NOMO-1 treated with dmso at 0.1 percent for 144 hours (cell line): ENCODE data around the gene COA7.
"Not testable (repeated sequence)": the region's sequence is repeated elsewhere in the genome, so short reads cannot be mapped to it uniquely, and the experiment has no call there.

Experiments used
- DNase-seq: peaks from one replicate; lab custom pipeline; 2025; ENCODE audit not compliant: unreplicated experiment; lab: John Stamatoyannopoulos, UW

COA7 gene

GRCh38 chr1:52706136-52706670 is 8.1 kb upstream of the COA7 start:
- peak; percentile 4 for DNase-seq

- DNase-seq = peak; percentile 97
These were observed 5.0 kb upstream of the COA7 start for GRCh38 chr1:52702886-52703787.

- no peak for DNase-seq
These were observed 2.5 kb downstream of the COA7 start for GRCh38 chr1:52695627-52696026.

- DNase-seq = no peak
These were observed 4.3 kb downstream of the COA7 start for GRCh38 chr1:52693843-52694242.

GRCh38 chr1:52693351-52693750 is 4.8 kb downstream of the COA7 start:
- DNase-seq = not testable (repeated sequence)

- DNase-seq = no peak
These were observed 5.5 kb downstream of the COA7 start for GRCh38 chr1:52692697-52693096.

- DNase-seq = no peak
These were observed 6.3 kb downstream of the COA7 start for GRCh38 chr1:52691821-52692220.

- no peak for DNase-seq
These were observed 11.3 kb downstream of the COA7 start for GRCh38 chr1:52686830-52687229.

GRCh38 chr1:52686261-52686751 is 11.8 kb downstream of the COA7 start:
- DNase-seq = peak; percentile 73

GRCh38 chr1:52684545-52684944 is 13.6 kb downstream of the COA7 start:
- DNase-seq = no peak

GRCh38 chr1:52683367-52683940 is 14.7 kb downstream of the COA7 start:
- no peak for DNase-seq

- DNase-seq = no peak
These were observed 17.0 kb downstream of the COA7 start for GRCh38 chr1:52681136-52681535.

GRCh38 chr1:52680353-52680752 is 17.8 kb downstream of the COA7 start:
- DNase-seq = no peak

- DNase-seq = no peak
These were observed 18.6 kb downstream of the COA7 start for GRCh38 chr1:52679498-52679897.

GRCh38 chr1:52679048-52679447 is 19.1 kb downstream of the COA7 start:
- no peak for DNase-seq

- DNase-seq = no peak
These were observed 20.9 kb downstream of the COA7 start for GRCh38 chr1:52677076-52677806.

- DNase-seq = no peak
These were observed 21.8 kb downstream of the COA7 start for GRCh38 chr1:52676249-52676903.

GRCh38 chr1:52674497-52675384 is 23.4 kb downstream of the COA7 start:
- DNase-seq = no peak

GRCh38 chr1:52673513-52673912 is 24.6 kb downstream of the COA7 start:
- no peak for DNase-seq

GRCh38 chr1:52672946-52673345 is 25.2 kb downstream of the COA7 start:
- no peak for DNase-seq
